PC-9 (cell line): ENCODE data around the gene ANKDD1B. TPM values are rescaled to one million over a fixed set of nuclear protein-coding genes. Genes with fewer than 3 reads are reported as not detected.

ENCODE experiments used
- BruUV-seq: library from RNA; stranded (reverse); fragments of 400-500 nt; replicated peaks from 2 replicates; lab custom pipeline; 2021; lab: Mats Ljungman, UMichigan
- CTCF ChIA-PET: fragments of 300-600 bp; sonication (Branson Sonifier 250); formaldehyde crosslinking; loops from one replicate; lab custom pipeline; 2022; ENCODE audit warnings: antibody characterized with exemption; lab: Charles Lee
- POLR2A ChIA-PET: fragments of 300-600 bp; sonication (Branson Sonifier 250); formaldehyde crosslinking; loops from one replicate; lab custom pipeline; 2022; ENCODE audit warnings: antibody characterized with exemption; ENCODE audit not compliant: unreplicated experiment; lab: Charles Lee
- DNase-seq, 2 experiments: peaks; one replicate each; pipeline versions ENCODE4 v3.0.0 to v3.0.0-alpha.2; 2015 to 2022; ENCODE audit warnings: mixed read lengths in 1 of 2
- H2AFZ ChIP-seq: fragments of 200-600 bp; sonication (generic); 2 replicates; pipeline ENCODE4 v1.8.1; 2017; ENCODE audit warnings: antibody characterized with exemption
- H3F3A ChIP-seq: fragments of 200-600 bp; sonication (generic); 2 replicates; pipeline ENCODE4 v1.8.1; 2017; ENCODE audit warnings: antibody characterized with exemption, mild to moderate bottlenecking, low read depth; ENCODE audit not compliant: insufficient read depth
- H3K27ac ChIP-seq: fragments of 200-600 bp; sonication (generic); 2 replicates; pipeline ENCODE4 v1.6.1; 2016; ENCODE audit warnings: mixed run types
- H3K27me3 ChIP-seq: fragments of 200-600 bp; sonication (generic); 2 replicates; pipeline ENCODE4 v1.6.1; 2016; ENCODE audit warnings: low read depth, mixed run types; ENCODE audit not compliant: insufficient read depth
- H3K36me3 ChIP-seq: fragments of 200-600 bp; sonication (generic); 2 replicates; pipeline ENCODE4 v1.6.1; 2016; ENCODE audit warnings: low read depth, mixed run types
- H3K4me1 ChIP-seq: fragments of 200-600 bp; sonication (generic); replicated peaks from 2 replicates; pipeline ENCODE4 v1.6.1; 2016; ENCODE audit warnings: mixed run types; ENCODE audit not compliant: insufficient read depth
- H3K4me2 ChIP-seq: fragments of 200-600 bp; sonication (generic); 2 replicates; pipeline ENCODE4 v1.6.1; 2017; ENCODE audit warnings: mixed run types
- H3K4me3 ChIP-seq: fragments of 200-600 bp; sonication (generic); 2 replicates; pipeline ENCODE4 v1.6.1; 2016; ENCODE audit warnings: mixed run types
- H3K79me2 ChIP-seq: fragments of 200-600 bp; sonication (generic); 2 replicates; pipeline ENCODE4 v1.6.1; 2017; ENCODE audit warnings: low read depth, mixed run types
- H3K9me2 ChIP-seq: fragments of 200-600 bp; sonication (generic); 2 replicates; pipeline ENCODE4 v1.8.1; 2017; ENCODE audit warnings: mild to moderate bottlenecking; ENCODE audit not compliant: insufficient read depth
- H3K9me3 ChIP-seq: fragments of 200-600 bp; sonication (generic); 2 replicates; pipeline ENCODE4 v1.8.1; 2016; ENCODE audit warnings: low read depth; ENCODE audit not compliant: insufficient read depth
- H4K20me1 ChIP-seq: fragments of 200-600 bp; sonication (generic); 2 replicates; pipeline ENCODE4 v1.8.1; 2017; ENCODE audit not compliant: insufficient read depth
- CTCF ChIP-seq: fragments of 200-600 bp; sonication (generic); conservative IDR thresholded peaks from 2 replicates; pipeline ENCODE4 v1.6.1; 2017; ENCODE audit warnings: mixed run types, antibody characterized with exemption, mild to moderate bottlenecking, moderate library complexity
- EZH2 ChIP-seq: fragments of 200-600 bp; sonication (generic); IDR thresholded peaks from 2 replicates; pipeline ENCODE4 v1.8.0; 2017; ENCODE audit warnings: antibody characterized with exemption, low read depth
- intact Hi-C: fragments of 100-400 bp; cut with micrococcal nuclease; formaldehyde crosslinking; loops from one replicate; pipeline ENCODE4 v1.10.0; 2022; ENCODE audit not compliant: unreplicated experiment
- total RNA-seq: library from RNA; stranded (reverse); gene quantifications from 2 replicates; pipeline ENCODE4 v1.2.3, GENCODE V29; 2021

Gene ANKDD1B
- total RNA-seq, 1 experiment from 2014 or later, result 0.31 TPM

GRCh38 chr5:75707911-75708509 lies 96.8 kb downstream of the ANKDD1B start:
- Histone ChIP-seq H3K79me2 (peaks cover 13% of the 10 kb centered on the region; the same call in 1 of the 2 replicates), H3K4me1 (no peaks in the 10 kb centered on the region), H3K27ac (no peak overlapping the region), H3K9me3 (no peaks in the 10 kb centered on the region), H3K27me3 (no peaks in the 10 kb centered on the region), H4K20me1 (no peaks in the 10 kb centered on the region), H3K36me3 (peaks cover 11% of the 10 kb centered on the region; the same call in 1 of the 2 replicates), H3K4me2 (no peak overlapping the region), H2AFZ (no peak overlapping the region), H3K9me2 (no peaks in the 10 kb centered on the region), H3F3A (no peaks in the 10 kb centered on the region), H3K4me3 (no peak overlapping the region)
- CTCF ChIA-PET, result interaction anchor here (0.6 kb wide), 1 partner anchor 931 kb away, joined by 4 read pairs; no protein-coding TSS in a partner anchor
- intact Hi-C loops, result no loop called here
- no TSS peak for BruUV-seq
- no peak for DNase-seq
- no peak for TF ChIP-seq CTCF
- TF ChIP-seq EZH2, result no peak
- POLR2A ChIA-PET, result no interaction called here

DNA sequence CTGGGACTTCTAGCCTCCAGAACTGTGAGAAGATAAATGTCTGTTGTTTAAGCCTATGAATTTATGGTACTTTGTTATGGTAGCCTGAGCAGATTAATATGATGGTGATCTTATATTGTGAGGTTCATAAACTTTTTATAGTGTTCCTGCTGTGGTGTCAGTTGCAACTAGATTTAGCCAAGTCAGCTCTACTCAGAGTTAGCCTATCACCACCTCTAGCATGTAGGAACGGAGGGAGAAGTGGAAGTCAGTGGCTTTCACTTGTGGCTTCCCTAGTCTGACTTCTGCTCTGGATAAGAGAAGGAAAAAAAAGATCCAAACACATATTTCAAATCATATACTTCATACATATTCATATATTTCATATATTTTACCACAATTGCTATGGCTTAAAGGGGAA lies 99.4 kb downstream of the ANKDD1B start:
- TF ChIP-seq EZH2 (no peak), CTCF (no peak)
- Histone ChIP-seq H3K9me3 (no peaks in the 10 kb centered on the region), H3K36me3 (peaks cover 9% of the 10 kb centered on the region; the same call in 1 of the 2 replicates), H3K27ac (no peak overlapping the region), H3K27me3 (no peaks in the 10 kb centered on the region), H3K4me3 (no peak overlapping the region), H2AFZ (no peak overlapping the region), H4K20me1 (no peaks in the 10 kb centered on the region; the same call in 1 of the 2 replicates), H3K4me1 (peaks cover 4% of the 10 kb centered on the region), H3K79me2 (peaks cover 33% of the 10 kb centered on the region), H3K9me2 (no peaks in the 10 kb centered on the region), H3K4me2 (no peak overlapping the region), H3F3A (no peaks in the 10 kb centered on the region)
- intact Hi-C loops, result no loop called here
- no TSS peak for BruUV-seq
- ChIA-PET POLR2A (no interaction called here), CTCF (no interaction called here)
- no peak for DNase-seq

DNA sequence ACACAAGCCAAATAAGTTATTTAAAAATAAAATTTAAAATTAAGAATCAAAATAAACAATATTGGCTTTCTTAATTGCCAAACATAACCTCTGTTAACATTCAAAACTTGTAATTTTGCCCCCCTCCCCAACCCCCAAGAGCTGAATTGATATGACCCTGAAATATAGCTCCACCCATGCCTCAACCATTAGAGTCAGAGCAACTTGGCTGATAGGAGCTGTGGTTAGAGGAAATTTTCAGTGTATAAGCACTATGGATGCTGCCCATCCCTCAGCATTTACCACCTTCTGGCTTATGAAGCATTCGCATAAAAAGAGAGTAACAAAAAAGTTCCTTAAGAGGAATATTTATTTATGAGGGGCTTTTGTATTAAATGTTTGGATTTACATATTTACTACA lies 99.9 kb downstream of the ANKDD1B start:
- Histone ChIP-seq H3K9me2 (no peaks in the 10 kb centered on the region), H3K4me2 (no peak overlapping the region), H3K79me2 (peaks cover 38% of the 10 kb centered on the region), H3K4me3 (no peak overlapping the region), H3K36me3 (peaks cover 7% of the 10 kb centered on the region; the same call in 1 of the 2 replicates), H3F3A (no peaks in the 10 kb centered on the region), H4K20me1 (no peaks in the 10 kb centered on the region; the same call in 1 of the 2 replicates), H3K27me3 (no peaks in the 10 kb centered on the region), H3K9me3 (no peaks in the 10 kb centered on the region), H2AFZ (no peak overlapping the region), H3K4me1 (peaks cover 9% of the 10 kb centered on the region), H3K27ac (no peak overlapping the region)
- no TSS peak for BruUV-seq
- intact Hi-C loops, result no loop called here
- CTCF ChIA-PET, result no interaction called here
- TF ChIP-seq CTCF (no peak), EZH2 (no peak)
- POLR2A ChIA-PET, result no interaction called here
- DNase-seq, result no peak
